ENCODE data around the gene TMEM132D.

DNA sequence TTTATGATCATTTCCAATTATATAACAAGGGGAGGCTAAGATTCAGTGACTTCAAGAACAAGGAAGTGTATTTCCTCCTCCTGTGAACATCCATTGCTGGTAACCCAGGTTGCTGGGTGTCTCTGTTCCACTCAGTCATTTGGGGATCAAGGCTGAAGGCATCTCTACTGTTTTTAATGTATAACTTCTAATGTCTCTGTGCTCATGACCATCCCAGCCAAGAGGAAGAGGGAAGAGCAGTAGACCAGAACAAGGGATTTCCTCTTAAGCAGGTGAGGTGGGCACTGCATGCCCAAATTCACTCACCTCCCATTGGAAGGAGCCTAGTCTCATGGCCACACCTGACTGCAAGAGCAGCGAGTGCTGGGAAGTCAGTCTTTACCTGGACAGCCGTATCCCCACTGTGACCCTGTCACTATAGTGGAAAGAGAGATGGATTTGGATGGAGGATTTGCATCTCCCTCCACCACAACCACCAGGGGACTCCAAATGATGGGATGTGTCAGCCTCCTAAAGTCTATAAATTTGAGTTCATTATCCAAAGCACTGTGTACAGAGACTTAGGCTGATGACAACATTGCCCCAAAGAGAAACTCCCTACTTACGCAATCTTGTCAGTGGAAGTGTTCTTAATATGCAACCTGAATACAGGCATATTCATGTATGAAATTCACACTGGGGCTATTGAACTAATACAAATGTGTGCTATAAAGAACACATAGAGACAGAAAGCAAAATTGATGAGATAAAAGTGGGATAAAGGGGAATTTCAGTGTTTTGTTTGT is 368.7 kb downstream of the TMEM132D start:
- TF ChIP-seq POLR2A (IDR thresholded peaks at IDR 0.05; ENCODE audit: low read length) (no peak), GATA1 (IDR thresholded peaks at IDR 0.05; ENCODE audit: low read depth, low read length) (no peak)

Data from erythroblast (primary cell).